Measurements from ENCODE around the gene CLCN1. TPM values are rescaled to one million over a fixed set of nuclear protein-coding genes. Genes with fewer than 3 reads are reported as not detected.

Gene CLCN1
- total and polyA plus RNA-seq, 2 of the 8 experiments (the other 6 are each of a cell fraction or from before 2014, with no cell fraction given), result 0.36 to 0.41 TPM

- CTCF ChIA-PET (ENCODE audit: partially characterized antibody), result interaction anchor here (0.6 to 2.3 kb wide), 6 partner anchors 9 to 66 kb away, joined by 3 to 9 read pairs (median 4); no protein-coding TSS in a partner anchor
- no peak overlapping the region for H3K4ac ChIP-seq (replicated peaks; ENCODE audit: insufficient read length, low read depth, low read length)
- H3K4me1 ChIP-seq (replicated peaks in 1 of 4; ENCODE audit: control insufficient read depth in 3 of 4, insufficient read depth in 4 of 4, low read length in 3 of 4), result peaks cover 0 to 9% (median 2%) of the 10 kb centered on the region in 4 experiments; a peak in 2 of 7 replicates
- no peak overlapping the region for H2BK15ac ChIP-seq (ENCODE audit: low read length)
- TF ChIP-seq YY1 (IDR thresholded peaks at IDR 0.05; ENCODE audit: low read depth, low read length) (no peak), TBP (IDR thresholded peaks at IDR 0.05; ENCODE audit: low read depth, low read length) (no peak), MAX (IDR thresholded peaks at IDR 0.05) (no peak), USF2 (IDR thresholded peaks at IDR 0.05; ENCODE audit: low read length) (no peak), TAF1 (IDR thresholded peaks at IDR 0.05; ENCODE audit: low read depth, low read length) (no peak), SP4 (IDR thresholded peaks at IDR 0.05; ENCODE audit: low read length) (no peak), RFX5 (IDR thresholded peaks at IDR 0.05; ENCODE audit: borderline replicate concordance, low read depth, low read length) (no peak), SUZ12 (IDR thresholded peaks at IDR 0.05; ENCODE audit: low read length) (no peak), TCF12 (IDR thresholded peaks at IDR 0.05; ENCODE audit: low read depth, low read length) (no peak)
- no peak for FAIRE-seq
- no peak overlapping the region for H3K18ac ChIP-seq (ENCODE audit: extremely low read depth, low read length)
- no peak overlapping the region for H3K14ac ChIP-seq (ENCODE audit: insufficient read length)
- no peak overlapping the region for H4K91ac ChIP-seq (replicated peaks; ENCODE audit: insufficient read length, low read length)
- WGBS, 2 experiments (ENCODE audit: extremely low coverage in 1 of 2, insufficient coverage in 1 of 2, insufficient read length in 1 of 2, insufficient replicate concordance in 2 of 2, low coverage in 1 of 2, low lambda C conversion rate in 2 of 2, missing lambda C conversion rate in 1 of 2), result 80% methylated on average over 5 of the region's 5 CpGs; no CpG with 5 or more reads in 1 of the 2 experiments
- H3K4me2 ChIP-seq (ENCODE audit: insufficient read depth in 1 of 2, low read depth in 2 of 2, low read length in 2 of 2), result no peak overlapping the region
- H3K27me3 ChIP-seq (replicated peaks in 1 of 4; ENCODE audit: control insufficient read depth in 3 of 4, extremely low read depth in 1 of 4, insufficient read depth in 3 of 4, low read length in 3 of 4), result peaks cover 0 to under 1% (median 0%) of the 10 kb centered on the region in 4 experiments; a peak in 2 of 7 replicates
- DNase-seq (ENCODE audit: low read depth in 1 of 2, low spot score in 2 of 2), result no peak
- no peaks in the 10 kb centered on the region for H3K9me3 ChIP-seq (ENCODE audit: insufficient read depth in 2 of 2, low read depth in 1 of 2, low read length in 1 of 2)
- H3K79me1 ChIP-seq (ENCODE audit: low read depth, low read length), result no peaks in the 10 kb centered on the region
- no peak overlapping the region for H3K4me3 ChIP-seq (ENCODE audit: extremely low read depth in 1 of 4, insufficient read depth in 2 of 4, low read depth in 3 of 4, low read length in 4 of 4)
- no peaks in the 10 kb centered on the region; the same call in 1 of the 2 replicates for H3K23me2 ChIP-seq (ENCODE audit: low read depth, low read length)
- no peak overlapping the region for H3K56ac ChIP-seq (replicated peaks; ENCODE audit: insufficient read length, low read depth, low read length)
- H4K5ac ChIP-seq (ENCODE audit: insufficient read length, low read depth, low read length), result no peak overlapping the region
- H2BK120ac ChIP-seq (replicated peaks; ENCODE audit: low read depth, low read length), result no peak overlapping the region
- no peak overlapping the region for H2AK5ac ChIP-seq (ENCODE audit: low read depth, low read length)
- no peaks in the 10 kb centered on the region for H4K20me1 ChIP-seq (replicated peaks in 1 of 2; ENCODE audit: control insufficient read depth in 1 of 2, insufficient read depth in 2 of 2, low read length in 2 of 2)
- H2BK12ac ChIP-seq (ENCODE audit: low read depth, low read length), result no peak overlapping the region
- no peaks in the 10 kb centered on the region for H3K79me2 ChIP-seq (ENCODE audit: control insufficient read depth in 1 of 2, insufficient read depth in 2 of 2, low read length in 2 of 2)
- peaks cover 0 to 12% (median 2%) of the 10 kb centered on the region in 4 experiments; a peak in 4 of 8 replicates for H3K36me3 ChIP-seq (ENCODE audit: control insufficient read depth in 2 of 4, insufficient read depth in 4 of 4, low read length in 3 of 4)
- H2BK20ac ChIP-seq (ENCODE audit: low read length), result no peak overlapping the region
- no peak overlapping the region for H3K9ac ChIP-seq (replicated peaks in 1 of 4; ENCODE audit: extremely low read depth in 1 of 4, low read depth in 3 of 4, low read length in 3 of 4)
- H2AFZ ChIP-seq (ENCODE audit: low read length), result no peak overlapping the region
- H4K8ac ChIP-seq (ENCODE audit: extremely low read depth, insufficient read depth, low read length), result no peak overlapping the region
- H3K27ac ChIP-seq (ENCODE audit: low read depth, low read length), result no peak overlapping the region
- H3K23ac ChIP-seq (ENCODE audit: insufficient read length), result no peak overlapping the region
- POLR2A ChIA-PET (ENCODE audit: partially characterized antibody), result interaction anchor here (0.7 to 4.2 kb wide), 8 partner anchors 11 to 57 kb away, joined by 3 to 28 read pairs (median 4); partner anchors contain the start of genes EPHA1 and FAM131B
- H2BK5ac ChIP-seq (ENCODE audit: low read depth, low read length), result no peak overlapping the region
Measured at GRCh38 chr7:143351060-143351459, 35.1 kb downstream of the CLCN1 start.
